Coronary artery (tissue), 2 donors: Measurements from ENCODE around the gene SCRG1.
A peak's percentile ranks its signal among the peaks of the same experiment; 100 is the strongest.

ENCODE experiments used
- DNase-seq: peaks from one replicate; pipeline ENCODE4 v3.0.0-alpha.2; 2017; ENCODE audit warnings: low spot score
- H3K27ac ChIP-seq, 2 donors: fragments of 200-600 bp; sonication (generic); one replicate each; pipeline ENCODE4 v1.5.1; 2016 to 2019
- H3K4me3 ChIP-seq: fragments of 200-600 bp; sonication (generic); 2 replicates; pipeline ENCODE4 v1.5.1; 2016; ENCODE audit warnings: mild to moderate bottlenecking, moderate library complexity
- TF ChIP-seq, protein P1 (sequence below): fragments of 200-600 bp; sonication (generic); IDR thresholded peaks from one replicate; pipeline ENCODE4 v1.5.1; 2019; ENCODE audit warnings: antibody characterized with exemption

SCRG1 gene

DNA sequence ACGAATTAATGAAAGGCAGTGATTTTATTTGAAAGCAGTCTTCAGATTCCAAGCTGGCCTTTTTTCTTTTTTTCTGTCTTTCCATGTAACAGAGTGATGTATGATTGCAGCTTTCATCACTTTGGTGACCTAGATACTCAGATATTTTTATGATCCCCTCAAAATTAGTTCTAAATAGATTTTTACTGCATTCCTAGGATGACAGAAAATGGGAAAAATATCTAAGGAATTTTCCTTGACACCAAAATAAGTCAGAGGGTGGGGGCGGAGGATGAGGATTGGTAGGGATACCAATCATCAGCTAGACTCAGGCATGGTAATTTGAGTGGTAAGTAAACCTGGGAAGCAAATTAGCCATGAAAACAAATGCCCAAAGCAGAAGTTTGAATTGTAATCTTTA, 52.8 kb downstream of the SCRG1 start:
- TF ChIP-seq, protein P1, sequence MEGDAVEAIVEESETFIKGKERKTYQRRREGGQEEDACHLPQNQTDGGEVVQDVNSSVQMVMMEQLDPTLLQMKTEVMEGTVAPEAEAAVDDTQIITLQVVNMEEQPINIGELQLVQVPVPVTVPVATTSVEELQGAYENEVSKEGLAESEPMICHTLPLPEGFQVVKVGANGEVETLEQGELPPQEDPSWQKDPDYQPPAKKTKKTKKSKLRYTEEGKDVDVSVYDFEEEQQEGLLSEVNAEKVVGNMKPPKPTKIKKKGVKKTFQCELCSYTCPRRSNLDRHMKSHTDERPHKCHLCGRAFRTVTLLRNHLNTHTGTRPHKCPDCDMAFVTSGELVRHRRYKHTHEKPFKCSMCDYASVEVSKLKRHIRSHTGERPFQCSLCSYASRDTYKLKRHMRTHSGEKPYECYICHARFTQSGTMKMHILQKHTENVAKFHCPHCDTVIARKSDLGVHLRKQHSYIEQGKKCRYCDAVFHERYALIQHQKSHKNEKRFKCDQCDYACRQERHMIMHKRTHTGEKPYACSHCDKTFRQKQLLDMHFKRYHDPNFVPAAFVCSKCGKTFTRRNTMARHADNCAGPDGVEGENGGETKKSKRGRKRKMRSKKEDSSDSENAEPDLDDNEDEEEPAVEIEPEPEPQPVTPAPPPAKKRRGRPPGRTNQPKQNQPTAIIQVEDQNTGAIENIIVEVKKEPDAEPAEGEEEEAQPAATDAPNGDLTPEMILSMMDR = no peak
- Histone ChIP-seq H3K27ac (no peak overlapping the region), H3K4me3 (no peak overlapping the region)
- DNase-seq = no peak

DNA sequence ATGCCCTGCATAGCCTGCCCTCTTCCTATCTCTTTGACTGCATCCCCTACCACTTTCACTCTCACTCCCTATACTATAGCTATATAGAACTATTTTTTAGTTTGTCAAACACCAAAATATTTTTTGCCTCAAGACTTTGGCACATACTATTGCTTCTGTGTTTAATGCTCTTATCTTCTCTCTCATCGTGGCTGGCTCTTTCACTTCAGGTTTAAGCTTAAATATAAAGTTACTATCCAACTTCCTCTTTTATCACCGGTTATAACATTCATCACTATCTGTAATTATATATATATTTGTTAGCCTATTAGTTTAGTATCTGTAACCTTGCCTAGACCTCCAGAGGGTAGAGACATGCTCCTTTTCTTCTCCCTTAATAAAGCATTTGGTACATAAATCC, 53.3 kb downstream of the SCRG1 start:
- Histone ChIP-seq H3K27ac (no peak overlapping the region), H3K4me3 (no peak overlapping the region)
- DNase-seq = no peak
- TF ChIP-seq, protein P1 = no peak

DNA sequence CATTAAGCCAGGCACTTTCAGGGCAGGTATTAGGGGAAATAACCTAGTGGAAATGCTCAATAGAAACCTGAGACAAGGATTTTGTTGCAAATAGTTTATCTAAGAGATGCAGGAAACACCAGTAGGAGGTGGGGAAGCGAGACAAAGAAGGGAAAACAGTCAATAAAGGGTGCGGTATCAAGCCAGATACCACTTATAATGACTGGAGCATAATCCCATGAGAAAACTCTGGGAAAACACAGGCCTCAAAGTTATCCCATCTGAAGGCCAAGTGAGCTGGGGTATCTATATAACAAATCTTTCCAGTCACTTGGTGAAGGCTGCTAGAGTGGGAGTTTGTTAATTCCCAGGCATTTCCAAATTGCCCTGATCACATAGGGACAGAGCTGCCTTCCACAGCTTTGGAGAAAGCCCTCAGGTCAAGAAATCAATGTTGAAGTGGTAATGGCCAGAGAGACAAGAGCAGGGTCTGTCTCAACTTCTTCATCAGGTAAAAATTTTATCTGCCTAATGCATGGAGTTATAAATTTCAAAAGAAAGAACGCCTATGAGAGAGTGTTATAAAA, 55.0 kb downstream of the SCRG1 start:
- TF ChIP-seq, protein P1 = no peak
- no peak for DNase-seq
- no peak overlapping the region for H3K27ac ChIP-seq
- no peak overlapping the region for H3K4me3 ChIP-seq

DNA sequence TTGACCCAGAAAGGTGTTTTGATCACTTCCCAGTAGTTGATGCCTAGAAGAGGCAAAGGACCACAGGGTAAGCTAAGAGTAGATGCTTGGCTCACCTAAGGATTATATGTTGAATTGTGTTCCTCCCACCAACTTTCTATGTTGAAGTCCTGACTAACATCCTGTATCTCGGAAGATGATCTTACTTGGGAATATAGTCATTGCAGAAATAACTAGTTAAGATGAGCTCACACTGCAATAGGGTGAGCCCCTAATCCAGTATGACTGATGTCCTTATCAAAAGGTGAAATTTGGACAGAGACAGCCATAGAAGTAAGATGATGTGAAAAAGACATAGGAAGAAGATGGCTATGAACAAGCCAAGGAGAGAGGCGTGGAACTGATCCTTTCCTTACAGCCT, 61.5 kb downstream of the SCRG1 start:
- TF ChIP-seq, protein P1 = no peak
- no peak for DNase-seq
- H3K27ac ChIP-seq = no peak overlapping the region
- no peak overlapping the region for H3K4me3 ChIP-seq

DNA sequence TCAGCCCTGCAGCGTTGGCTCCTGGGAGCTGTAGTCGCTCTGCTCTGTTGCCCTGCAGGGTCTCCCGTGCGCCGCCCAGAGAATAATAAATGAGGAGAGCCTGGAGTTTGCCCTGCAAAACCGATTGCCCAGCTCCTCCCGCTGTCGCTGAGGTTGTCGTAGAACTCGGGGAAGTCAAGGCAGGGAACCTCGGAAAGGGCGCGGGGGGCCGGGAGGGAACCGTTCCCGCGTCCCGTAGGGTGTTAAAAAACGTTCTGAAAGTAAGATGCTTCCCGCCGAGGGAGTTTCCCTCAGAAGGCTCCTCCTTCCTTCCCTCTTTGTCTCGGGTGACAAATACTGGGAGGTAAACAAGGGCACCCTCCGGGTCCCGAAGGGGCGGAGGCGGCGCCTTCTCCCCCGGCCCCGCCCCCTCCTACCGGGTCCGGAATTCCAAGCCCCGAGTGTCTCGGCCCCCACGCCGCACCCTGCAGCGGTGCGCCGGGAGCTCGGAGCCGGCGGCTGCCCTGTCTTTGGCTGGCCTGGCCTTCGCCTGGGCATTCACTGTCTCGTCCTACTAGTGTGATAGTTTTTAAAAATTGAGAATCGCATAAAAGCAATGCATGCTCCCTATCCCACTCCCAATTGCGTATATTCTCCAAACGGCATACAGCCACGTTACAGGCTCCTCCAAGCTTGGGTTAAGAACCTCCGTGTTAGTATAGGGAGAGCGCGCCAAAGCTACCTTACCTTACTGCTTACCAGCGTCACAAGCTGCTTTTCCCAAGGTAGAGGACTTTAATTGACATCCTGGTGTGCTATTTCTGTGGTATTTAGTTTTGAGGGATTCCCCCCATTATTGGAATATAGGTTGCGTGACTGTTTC, 63.8 kb downstream of the SCRG1 start:
- TF ChIP-seq, protein P1 = no peak
- peak overlapping the region; percentile 39 to 95 for H3K27ac ChIP-seq
- DNase-seq = peak; percentile 78
- peak overlapping the region; percentile 86 for H3K4me3 ChIP-seq
